ENCODE data around the gene SYNE1. TPM values are rescaled to one million over a fixed set of nuclear protein-coding genes. Genes with fewer than 3 reads are reported as not detected.

The SYNE1 gene
- total RNA-seq, 4 donors from 2014 or later, result 411 to 622 (median 490) TPM

- DNase-seq, result no peak
- no peaks in the 10 kb centered on the region for H3K27me3 ChIP-seq
- H3K9me3 ChIP-seq, result no peaks in the 10 kb centered on the region
- intact Hi-C loops (cut with DNase I), result no loop called here
- 97 to 98% methylated on average over 5 of the region's 5 CpGs for WGBS, 2 donors
- H3K4me1 ChIP-seq, result no peaks in the 10 kb centered on the region
- H3K4me3 ChIP-seq (replicated peaks in 1 of 3), result no peak overlapping the region
- peaks cover 9 to 16% of the 10 kb centered on the region in 2 donors for H3K36me3 ChIP-seq
- TF ChIP-seq, protein P1, sequence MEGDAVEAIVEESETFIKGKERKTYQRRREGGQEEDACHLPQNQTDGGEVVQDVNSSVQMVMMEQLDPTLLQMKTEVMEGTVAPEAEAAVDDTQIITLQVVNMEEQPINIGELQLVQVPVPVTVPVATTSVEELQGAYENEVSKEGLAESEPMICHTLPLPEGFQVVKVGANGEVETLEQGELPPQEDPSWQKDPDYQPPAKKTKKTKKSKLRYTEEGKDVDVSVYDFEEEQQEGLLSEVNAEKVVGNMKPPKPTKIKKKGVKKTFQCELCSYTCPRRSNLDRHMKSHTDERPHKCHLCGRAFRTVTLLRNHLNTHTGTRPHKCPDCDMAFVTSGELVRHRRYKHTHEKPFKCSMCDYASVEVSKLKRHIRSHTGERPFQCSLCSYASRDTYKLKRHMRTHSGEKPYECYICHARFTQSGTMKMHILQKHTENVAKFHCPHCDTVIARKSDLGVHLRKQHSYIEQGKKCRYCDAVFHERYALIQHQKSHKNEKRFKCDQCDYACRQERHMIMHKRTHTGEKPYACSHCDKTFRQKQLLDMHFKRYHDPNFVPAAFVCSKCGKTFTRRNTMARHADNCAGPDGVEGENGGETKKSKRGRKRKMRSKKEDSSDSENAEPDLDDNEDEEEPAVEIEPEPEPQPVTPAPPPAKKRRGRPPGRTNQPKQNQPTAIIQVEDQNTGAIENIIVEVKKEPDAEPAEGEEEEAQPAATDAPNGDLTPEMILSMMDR (IDR thresholded peaks at IDR 0.05), result no peak
- TF ChIP-seq POLR2A (IDR thresholded peaks at IDR 0.05), result no peak
- no peak overlapping the region for H3K27ac ChIP-seq
Observed at GRCh38 chr6:152180601-152181000, 456.6 kb downstream of the SYNE1 start.

DNA sequence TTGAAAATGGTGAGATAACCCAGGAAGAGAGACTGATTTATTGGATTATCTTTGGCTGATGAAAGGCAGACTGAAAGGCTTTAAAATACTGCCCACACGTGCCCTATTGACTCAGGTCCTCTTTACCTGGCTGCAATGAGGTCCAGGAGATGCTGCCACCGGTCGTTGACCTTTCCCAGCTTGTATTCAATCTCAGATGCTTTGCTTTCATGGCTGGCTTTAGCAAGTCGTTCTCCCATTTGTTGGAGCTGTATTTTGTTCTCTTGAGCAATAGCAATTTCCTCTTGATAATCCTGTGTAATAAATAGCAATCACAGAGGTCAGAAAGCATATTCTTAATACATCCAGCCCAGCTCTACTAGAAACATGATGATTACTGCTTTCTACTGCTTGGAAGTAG lies 460.9 kb downstream of the SYNE1 start:
- Histone ChIP-seq H3K36me3 (peaks cover 22 to 34% of the 10 kb centered on the region in 2 donors), H3K4me1 (no peaks in the 10 kb centered on the region), H3K4me3 (replicated peaks in 1 of 3) (no peak overlapping the region), H3K9me3 (no peaks in the 10 kb centered on the region), H3K27ac (no peak overlapping the region), H3K27me3 (no peaks in the 10 kb centered on the region)
- WGBS, 2 donors, result 62 to 63% methylated on average over 4 of the region's 4 CpGs
- TF ChIP-seq, protein P1 (IDR thresholded peaks at IDR 0.05), result no peak
- TF ChIP-seq POLR2A (IDR thresholded peaks at IDR 0.05), result no peak
- intact Hi-C loops (cut with DNase I), result no loop called here
- no peak for DNase-seq

DNA sequence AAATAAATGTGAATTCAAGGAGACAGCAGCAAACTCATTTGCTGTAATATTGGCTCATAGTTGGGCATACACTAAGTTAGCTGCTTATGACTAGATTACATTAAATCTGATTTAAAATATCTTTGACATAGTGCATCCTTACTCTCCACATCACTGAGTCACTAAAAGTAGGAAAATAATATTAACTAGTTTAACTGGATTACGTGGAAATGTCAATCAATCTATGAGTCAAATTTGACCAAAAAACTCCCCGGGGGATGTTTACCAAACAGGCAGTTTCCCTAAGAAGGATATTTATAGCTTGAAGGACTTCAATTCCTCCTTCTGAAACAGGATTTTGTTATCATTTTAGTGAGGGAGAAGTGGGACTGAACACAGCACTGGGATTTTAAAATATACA lies 463.2 kb downstream of the SYNE1 start:
- WGBS, 2 donors, result 81 to 97% methylated on average over 2 of the region's 2 CpGs
- H3K9me3 ChIP-seq, result no peaks in the 10 kb centered on the region
- peaks cover 21 to 36% of the 10 kb centered on the region in 2 donors for H3K36me3 ChIP-seq
- no peaks in the 10 kb centered on the region for H3K4me1 ChIP-seq
- no peak for DNase-seq
- H3K27me3 ChIP-seq, result no peaks in the 10 kb centered on the region
- TF ChIP-seq, protein P1 (IDR thresholded peaks at IDR 0.05), result no peak
- TF ChIP-seq POLR2A (IDR thresholded peaks at IDR 0.05), result no peak
- H3K4me3 ChIP-seq (replicated peaks in 1 of 3), result no peak overlapping the region
- intact Hi-C loops (cut with DNase I), result no loop called here
- no peak overlapping the region for H3K27ac ChIP-seq

DNA sequence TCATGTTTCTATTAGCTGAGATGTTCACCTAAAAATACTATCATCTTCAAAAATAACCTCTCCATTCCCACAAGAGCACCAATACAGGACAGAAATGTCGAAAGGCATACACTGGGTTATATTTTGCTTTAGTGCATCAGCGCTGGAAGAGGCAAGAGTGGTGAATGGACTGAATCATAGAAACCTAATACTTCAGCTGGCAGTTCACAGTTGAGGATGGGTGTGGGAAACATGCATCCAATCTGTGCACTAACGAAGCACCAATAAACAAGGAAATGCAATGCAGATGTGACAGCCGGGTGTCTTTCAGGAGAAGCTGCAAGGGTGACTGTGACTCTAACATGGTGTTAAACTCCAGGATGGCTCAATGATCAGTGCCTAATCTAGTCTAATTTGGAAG lies 463.8 kb downstream of the SYNE1 start:
- H3K9me3 ChIP-seq, result no peaks in the 10 kb centered on the region
- H3K36me3 ChIP-seq, result peaks cover 19 to 31% of the 10 kb centered on the region in 2 donors
- H3K4me1 ChIP-seq, result no peaks in the 10 kb centered on the region
- TF ChIP-seq, protein P1 (IDR thresholded peaks at IDR 0.05), result no peak
- no peak for TF ChIP-seq POLR2A (IDR thresholded peaks at IDR 0.05)
- no peaks in the 10 kb centered on the region for H3K27me3 ChIP-seq
- H3K4me3 ChIP-seq (replicated peaks in 1 of 3), result no peak overlapping the region
- WGBS, 2 donors, result 85 to 90% methylated on average over 4 of the region's 4 CpGs
- intact Hi-C loops (cut with DNase I), result no loop called here
- no peak overlapping the region for H3K27ac ChIP-seq
- no peak for DNase-seq

- Histone ChIP-seq H3K27ac (no peak overlapping the region), H3K9me3 (no peaks in the 10 kb centered on the region), H3K4me3 (replicated peaks in 1 of 3) (no peak overlapping the region), H3K36me3 (peaks cover 24 to 26% of the 10 kb centered on the region in 2 donors), H3K4me1 (no peaks in the 10 kb centered on the region), H3K27me3 (no peaks in the 10 kb centered on the region)
- TF ChIP-seq, protein P1 (IDR thresholded peaks at IDR 0.05), result no peak
- no peak for TF ChIP-seq POLR2A (IDR thresholded peaks at IDR 0.05)
- no peak for DNase-seq
- intact Hi-C loops (cut with DNase I), result no loop called here
- WGBS, 2 donors, result 87 to 93% methylated on average over 13 of the region's 13 CpGs
Observed at GRCh38 chr6:152170702-152171667, 466.2 kb downstream of the SYNE1 start.
